ENCODE results near the gene FECH. TPM values are rescaled to one million over a fixed set of nuclear protein-coding genes. Genes with fewer than 3 reads are reported as not detected.

FECH gene
- total RNA-seq, 4 donors from 2014 or later, result 60.8 to 78.4 (median 70.2) TPM

GRCh38 chr18:57584444-57584843 lies 2.1 kb downstream of the FECH start:
- H3K27me3 ChIP-seq, result no peaks in the 10 kb centered on the region
- H3K9me3 ChIP-seq, result no peaks in the 10 kb centered on the region
- in situ Hi-C loops (cut with MboI; ENCODE audit: low sequenced_read_pairs in 4 of 4) (no loop called here), intact Hi-C loops (cut with DNase I; ENCODE audit: low total_unique reads) (no loop called here)
- H3K4me1 ChIP-seq, result peaks cover 10 to 13% of the 10 kb centered on the region in 2 donors
- DNase-seq (no peak), ATAC-seq (no peak)
- no peak overlapping the region for H3K27ac ChIP-seq
- H3K36me3 ChIP-seq, result peaks cover 0 to 19% of the 10 kb centered on the region in 2 donors
- no peak for TF ChIP-seq CTCF (IDR thresholded peaks at IDR 0.05 in 4 of 5, conservative IDR thresholded peaks at IDR 0.05 in 1 of 5)
- no peak for TF ChIP-seq POLR2A (IDR thresholded peaks at IDR 0.05)
- no peak overlapping the region for H3K4me3 ChIP-seq

- Histone ChIP-seq H3K4me1 (peaks cover 10 to 13% of the 10 kb centered on the region in 2 donors), H3K9me3 (no peaks in the 10 kb centered on the region), H3K4me3 (no peak overlapping the region), H3K36me3 (peaks cover 0 to 29% of the 10 kb centered on the region in 2 donors), H3K27me3 (no peaks in the 10 kb centered on the region), H3K27ac (no peak overlapping the region)
- TF ChIP-seq POLR2A (IDR thresholded peaks at IDR 0.05) (no peak), CTCF (IDR thresholded peaks at IDR 0.05 in 4 of 5, conservative IDR thresholded peaks at IDR 0.05 in 1 of 5) (no peak)
- in situ Hi-C loops (cut with MboI; ENCODE audit: low sequenced_read_pairs in 4 of 4) (no loop called here), intact Hi-C loops (cut with DNase I; ENCODE audit: low total_unique reads) (no loop called here)
- ATAC-seq (no peak), DNase-seq (no peak)
These were observed 3.1 kb downstream of the FECH start for GRCh38 chr18:57583297-57583835.

- Histone ChIP-seq H3K27ac (no peak overlapping the region), H3K4me3 (no peak overlapping the region), H3K27me3 (no peaks in the 10 kb centered on the region), H3K4me1 (peaks cover 10 to 13% of the 10 kb centered on the region in 2 donors), H3K36me3 (peaks cover 2 to 47% of the 10 kb centered on the region in 2 donors), H3K9me3 (no peaks in the 10 kb centered on the region)
- TF ChIP-seq POLR2A (IDR thresholded peaks at IDR 0.05), result no peak
- TF ChIP-seq CTCF (IDR thresholded peaks at IDR 0.05 in 4 of 5, conservative IDR thresholded peaks at IDR 0.05 in 1 of 5), result no peak
- ATAC-seq (peak in 1 of 2 donors; percentile 21), DNase-seq (no peak)
- in situ Hi-C loops (cut with MboI; ENCODE audit: low sequenced_read_pairs in 4 of 4), result no loop called here
- intact Hi-C loops (cut with DNase I; ENCODE audit: low total_unique reads), result no loop called here
These were observed 5.1 kb downstream of the FECH start for GRCh38 chr18:57581301-57581934.

GRCh38 chr18:57579934-57580333 lies 6.6 kb downstream of the FECH start:
- no peak for TF ChIP-seq POLR2A (IDR thresholded peaks at IDR 0.05)
- TF ChIP-seq CTCF (IDR thresholded peaks at IDR 0.05 in 4 of 5, conservative IDR thresholded peaks at IDR 0.05 in 1 of 5), result no peak
- Histone ChIP-seq H3K4me1 (peaks cover 0 to 4% of the 10 kb centered on the region in 2 donors), H3K27me3 (no peaks in the 10 kb centered on the region), H3K4me3 (no peak overlapping the region), H3K36me3 (peaks cover 2 to 59% of the 10 kb centered on the region in 2 donors), H3K9me3 (no peaks in the 10 kb centered on the region), H3K27ac (no peak overlapping the region)
- ATAC-seq, result no peak
- intact Hi-C loops (cut with DNase I; ENCODE audit: low total_unique reads), result no loop called here
- no peak for DNase-seq
- in situ Hi-C loops (cut with MboI; ENCODE audit: low sequenced_read_pairs in 4 of 4), result no loop called here

Measured in gastrocnemius medialis (tissue), 4 donors.